Activated T-helper 1 cell treated with anti-CD3 and anti-CD28 coated beads, Interleukin-12 subunit alpha, Interleukin-12 subunit beta, Interleukin-2, Interleukin-4 antibody, amounts not matched to agents 30 ng/mL and 10 ng/mL and 1 ng/mL, durations not matched to agents 14 hours and 24 hours and 36 hours (primary cell): ENCODE data around the gene OR8J3. TPM values are rescaled to one million over a fixed set of nuclear protein-coding genes. Genes with fewer than 3 reads are reported as not detected.

Source experiments
- DNase-seq: peaks from one replicate; pipeline ENCODE4 v3.0.0; 2021; ENCODE audit warnings: low spot score
- H3K27ac Mint-ChIP-seq: one replicate; pipeline ENCODE4 v1.8.0; 2021; ENCODE audit warnings: mild to moderate bottlenecking, mixed read lengths
- H3K27me3 Mint-ChIP-seq: one replicate; pipeline ENCODE4 v1.8.0; 2022; ENCODE audit warnings: mild to moderate bottlenecking, moderate library complexity, mixed read lengths; ENCODE audit not compliant: insufficient read depth
- H3K36me3 Mint-ChIP-seq: one replicate; pipeline ENCODE4 v1.8.0; 2021; ENCODE audit warnings: low read depth, mixed read lengths
- H3K4me1 Mint-ChIP-seq: one replicate; pipeline ENCODE4 v1.8.0; 2021; ENCODE audit warnings: low read depth, mixed read lengths
- H3K4me3 Mint-ChIP-seq: one replicate; pipeline ENCODE4 v1.8.0; 2021; ENCODE audit warnings: mild to moderate bottlenecking, moderate library complexity, mixed read lengths
- H3K9me3 Mint-ChIP-seq: one replicate; pipeline ENCODE4 v1.8.0; 2021; ENCODE audit warnings: mixed read lengths
- intact Hi-C: fragments of 100-400 bp; cut with micrococcal nuclease; formaldehyde crosslinking; loops from one replicate; pipeline ENCODE4 v1.15.1; 2024
- total RNA-seq: library from RNA; stranded (reverse); gene quantifications from 2 replicates; pipeline ENCODE4 v1.2.3, GENCODE V29; 2022

The OR8J3 gene
- total RNA-seq, 1 donor from 2014 or later = not detected

GRCh38 chr11:56089697-56090096 is 50.3 kb downstream of the OR8J3 start:
- H3K4me1 Mint-ChIP-seq = no peaks in the 10 kb centered on the region
- H3K4me3 Mint-ChIP-seq = no peak overlapping the region
- no peaks in the 10 kb centered on the region for H3K36me3 Mint-ChIP-seq
- H3K27ac Mint-ChIP-seq = no peak overlapping the region
- peaks cover 17% of the 10 kb centered on the region for H3K9me3 Mint-ChIP-seq
- no peaks in the 10 kb centered on the region for H3K27me3 Mint-ChIP-seq
- intact Hi-C loops = no loop called here
- no peak for DNase-seq

Other genes with a start within 250 kb of the OR8J3 start
- not detected in 2 replicates for gene OR5W2, start 225.6 kb downstream of the OR8J3 start, total RNA-seq
- gene OR5I1, start 203.8 kb downstream of the OR8J3 start, total RNA-seq = not detected in 2 replicates
- gene OR10AG1, start 170.3 kb downstream of the OR8J3 start, total RNA-seq = not detected in 2 replicates
- gene OR5F1, start 145.6 kb downstream of the OR8J3 start, total RNA-seq = not detected in 2 replicates
- gene OR5AS1, start 112.5 kb downstream of the OR8J3 start, total RNA-seq = not detected in 2 replicates
- gene OR8I2, start 46.9 kb downstream of the OR8J3 start, total RNA-seq = not detected in 2 replicates
- gene OR8H2, start 36.5 kb downstream of the OR8J3 start, total RNA-seq = not detected in 2 replicates
- not detected in 2 replicates for gene OR8H3, start 17.8 kb downstream of the OR8J3 start, total RNA-seq
- not detected in 2 replicates for gene OR8K5, start 20.1 kb upstream of the OR8J3 start, total RNA-seq
- not detected in 2 replicates for gene OR5J2, start 36.4 kb upstream of the OR8J3 start, total RNA-seq
- gene OR5T2, start 94.1 kb upstream of the OR8J3 start, total RNA-seq = not detected in 2 replicates
- gene OR5T3, start 112.1 kb upstream of the OR8J3 start, total RNA-seq = not detected in 2 replicates
- not detected in 2 replicates for gene OR5T1, start 134.0 kb upstream of the OR8J3 start, total RNA-seq
- not detected in 2 replicates for gene OR8H1, start 152.1 kb upstream of the OR8J3 start, total RNA-seq
- not detected in 2 replicates for gene OR8K3, start 174.9 kb upstream of the OR8J3 start, total RNA-seq
- not detected in 2 replicates for gene OR8K1, start 205.8 kb upstream of the OR8J3 start, total RNA-seq
- gene OR8J1, start 214.1 kb upstream of the OR8J3 start, total RNA-seq = not detected in 2 replicates
- not detected in 2 replicates for gene OR8U1, start 235.4 kb upstream of the OR8J3 start, total RNA-seq